Measurements from ENCODE around the gene ASB6. TPM values are rescaled to one million over a fixed set of nuclear protein-coding genes. Genes with fewer than 3 reads are reported as not detected.

The ASB6 gene
- total and polyA plus RNA-seq, 4 donors, result 3.4 to 8.4 (median 6.2) TPM

DNA sequence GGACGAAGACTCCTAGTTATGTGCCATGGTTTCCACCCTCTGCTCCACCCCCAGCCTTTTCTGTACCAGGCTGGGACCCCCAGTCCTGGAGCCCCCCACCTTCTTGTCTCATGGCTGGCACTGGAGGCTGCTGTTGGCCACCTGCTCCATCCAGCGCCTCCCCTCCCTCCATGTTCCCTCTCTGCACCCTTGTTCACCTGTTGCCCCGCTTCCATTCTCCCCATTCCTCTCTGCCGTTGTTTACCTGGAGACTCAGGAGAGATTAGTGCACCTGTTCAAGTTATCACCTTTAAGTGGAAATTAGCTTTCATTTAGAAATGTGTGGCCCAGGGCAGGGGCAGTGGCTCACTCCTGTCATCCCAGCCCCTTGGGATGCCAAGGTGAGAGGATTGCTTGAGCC is 8.7 kb downstream of the ASB6 start:
- Histone ChIP-seq H3K9ac (ENCODE audit: low read depth in 1 of 2, low read length in 2 of 2) (no peak overlapping the region), H3K4me1 (ENCODE audit: control insufficient read depth in 4 of 4, insufficient read depth in 4 of 4, low read length in 3 of 4) (peaks cover 0 to 25% (median 15%) of the 10 kb centered on the region in 4 donors), H3K36me3 (ENCODE audit: control insufficient read depth in 4 of 4, insufficient read depth in 3 of 4, low read depth in 1 of 4, low read length in 3 of 4) (peaks cover 4 to 54% (median 33%) of the 10 kb centered on the region in 4 donors), H3K4me3 (ENCODE audit: low read depth in 1 of 3, low read length in 3 of 3) (no peak overlapping the region), H3K27ac (ENCODE audit: low read depth in 1 of 2, low read length in 2 of 2) (no peak overlapping the region), H3K27me3 (ENCODE audit: control insufficient read depth in 4 of 4, insufficient read depth in 4 of 4, low read length in 3 of 4) (no peaks in the 10 kb centered on the region), H3K9me3 (ENCODE audit: control insufficient read depth in 4 of 4, low read length in 3 of 4) (no peaks in the 10 kb centered on the region)
- no peak for DNase-seq (ENCODE audit: low spot score)
- WGBS, result 93% methylated on average over 4 of the region's 4 CpGs
- TF ChIP-seq RXRA (IDR thresholded peaks at IDR 0.05) (no peak), TAF1 (conservative IDR thresholded peaks at IDR 0.05) (no peak), NR2F2 (IDR thresholded peaks at IDR 0.05) (no peak)
- TF ChIP-seq, protein P1, sequence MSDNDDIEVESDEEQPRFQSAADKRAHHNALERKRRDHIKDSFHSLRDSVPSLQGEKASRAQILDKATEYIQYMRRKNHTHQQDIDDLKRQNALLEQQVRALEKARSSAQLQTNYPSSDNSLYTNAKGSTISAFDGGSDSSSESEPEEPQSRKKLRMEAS (IDR thresholded peaks at IDR 0.05), result no peak

DNA sequence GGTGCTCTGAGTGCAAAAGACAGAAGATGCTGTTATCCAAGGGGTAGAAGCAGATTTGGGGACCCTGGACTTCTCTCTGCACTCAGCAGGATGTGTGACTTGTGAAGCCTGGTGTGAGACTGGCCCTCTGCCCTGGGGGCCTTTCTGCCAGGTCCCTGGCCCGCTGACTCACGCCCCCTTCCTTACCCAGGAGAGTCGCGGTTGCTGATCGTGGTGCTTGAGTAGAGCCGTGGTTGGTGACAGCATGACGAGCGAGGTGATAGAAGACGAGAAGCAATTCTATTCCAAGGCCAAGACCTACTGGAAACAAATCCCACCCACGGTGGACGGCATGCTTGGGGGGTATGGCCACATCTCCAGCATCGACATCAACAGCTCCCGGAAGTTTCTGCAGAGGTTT is 9.5 kb downstream of the ASB6 start:
- 91% methylated on average over 13 of the region's 13 CpGs for WGBS
- no peaks in the 10 kb centered on the region for H3K27me3 ChIP-seq (ENCODE audit: control insufficient read depth in 4 of 4, insufficient read depth in 4 of 4, low read length in 3 of 4)
- no peak for DNase-seq (ENCODE audit: low spot score)
- H3K36me3 ChIP-seq (ENCODE audit: control insufficient read depth in 4 of 4, insufficient read depth in 3 of 4, low read depth in 1 of 4, low read length in 3 of 4), result peaks cover 4 to 46% (median 30%) of the 10 kb centered on the region in 4 donors
- H3K9ac ChIP-seq (ENCODE audit: low read depth in 1 of 2, low read length in 2 of 2), result no peak overlapping the region
- no peak overlapping the region for H3K27ac ChIP-seq (ENCODE audit: low read depth in 1 of 2, low read length in 2 of 2)
- TF ChIP-seq RAD21 (IDR thresholded peaks at IDR 0.05) (no peak), HNF4A (conservative IDR thresholded peaks at IDR 0.05) (no peak)
- H3K9me3 ChIP-seq (ENCODE audit: control insufficient read depth in 4 of 4, low read length in 3 of 4), result no peaks in the 10 kb centered on the region
- H3K4me3 ChIP-seq (ENCODE audit: low read depth in 1 of 3, low read length in 3 of 3), result no peak overlapping the region
- peaks cover 2 to 32% (median 23%) of the 10 kb centered on the region in 4 donors for H3K4me1 ChIP-seq (ENCODE audit: control insufficient read depth in 4 of 4, insufficient read depth in 4 of 4, low read length in 3 of 4)

DNA sequence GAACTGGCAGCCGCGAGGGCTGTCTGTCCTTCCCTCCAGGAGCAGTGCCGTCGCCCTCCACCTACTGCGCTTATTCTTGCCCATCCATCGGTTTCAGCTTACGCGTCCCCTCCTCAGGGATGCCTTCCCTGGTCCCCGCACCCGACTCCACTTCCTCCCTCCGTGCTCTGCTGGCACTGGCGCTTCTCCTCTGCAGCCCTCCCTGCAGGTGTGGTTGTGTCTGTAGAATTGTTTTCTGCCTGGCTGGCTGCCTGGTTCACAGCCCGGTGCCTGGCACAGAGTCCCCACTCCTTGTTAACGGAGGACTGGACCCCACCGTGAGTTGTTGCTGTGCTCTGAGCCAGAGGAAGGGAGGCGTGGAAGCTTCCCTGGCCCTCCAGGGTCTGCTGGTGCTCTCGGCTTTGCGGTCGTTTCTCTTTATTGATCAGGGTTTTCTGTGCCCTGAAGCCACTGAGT is 10.2 kb downstream of the ASB6 start:
- no peak overlapping the region for H3K4me3 ChIP-seq (ENCODE audit: low read depth in 1 of 3, low read length in 3 of 3)
- WGBS, result 85% methylated on average over 19 of the region's 19 CpGs
- H3K9me3 ChIP-seq (ENCODE audit: control insufficient read depth in 4 of 4, low read length in 3 of 4), result no peaks in the 10 kb centered on the region
- TF ChIP-seq, protein P2, sequence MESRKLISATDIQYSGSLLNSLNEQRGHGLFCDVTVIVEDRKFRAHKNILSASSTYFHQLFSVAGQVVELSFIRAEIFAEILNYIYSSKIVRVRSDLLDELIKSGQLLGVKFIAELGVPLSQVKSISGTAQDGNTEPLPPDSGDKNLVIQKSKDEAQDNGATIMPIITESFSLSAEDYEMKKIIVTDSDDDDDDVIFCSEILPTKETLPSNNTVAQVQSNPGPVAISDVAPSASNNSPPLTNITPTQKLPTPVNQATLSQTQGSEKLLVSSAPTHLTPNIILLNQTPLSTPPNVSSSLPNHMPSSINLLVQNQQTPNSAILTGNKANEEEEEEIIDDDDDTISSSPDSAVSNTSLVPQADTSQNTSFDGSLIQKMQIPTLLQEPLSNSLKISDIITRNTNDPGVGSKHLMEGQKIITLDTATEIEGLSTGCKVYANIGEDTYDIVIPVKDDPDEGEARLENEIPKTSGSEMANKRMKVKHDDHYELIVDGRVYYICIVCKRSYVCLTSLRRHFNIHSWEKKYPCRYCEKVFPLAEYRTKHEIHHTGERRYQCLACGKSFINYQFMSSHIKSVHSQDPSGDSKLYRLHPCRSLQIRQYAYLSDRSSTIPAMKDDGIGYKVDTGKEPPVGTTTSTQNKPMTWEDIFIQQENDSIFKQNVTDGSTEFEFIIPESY (IDR thresholded peaks at IDR 0.05), result no peak
- TF ChIP-seq, protein P3, sequence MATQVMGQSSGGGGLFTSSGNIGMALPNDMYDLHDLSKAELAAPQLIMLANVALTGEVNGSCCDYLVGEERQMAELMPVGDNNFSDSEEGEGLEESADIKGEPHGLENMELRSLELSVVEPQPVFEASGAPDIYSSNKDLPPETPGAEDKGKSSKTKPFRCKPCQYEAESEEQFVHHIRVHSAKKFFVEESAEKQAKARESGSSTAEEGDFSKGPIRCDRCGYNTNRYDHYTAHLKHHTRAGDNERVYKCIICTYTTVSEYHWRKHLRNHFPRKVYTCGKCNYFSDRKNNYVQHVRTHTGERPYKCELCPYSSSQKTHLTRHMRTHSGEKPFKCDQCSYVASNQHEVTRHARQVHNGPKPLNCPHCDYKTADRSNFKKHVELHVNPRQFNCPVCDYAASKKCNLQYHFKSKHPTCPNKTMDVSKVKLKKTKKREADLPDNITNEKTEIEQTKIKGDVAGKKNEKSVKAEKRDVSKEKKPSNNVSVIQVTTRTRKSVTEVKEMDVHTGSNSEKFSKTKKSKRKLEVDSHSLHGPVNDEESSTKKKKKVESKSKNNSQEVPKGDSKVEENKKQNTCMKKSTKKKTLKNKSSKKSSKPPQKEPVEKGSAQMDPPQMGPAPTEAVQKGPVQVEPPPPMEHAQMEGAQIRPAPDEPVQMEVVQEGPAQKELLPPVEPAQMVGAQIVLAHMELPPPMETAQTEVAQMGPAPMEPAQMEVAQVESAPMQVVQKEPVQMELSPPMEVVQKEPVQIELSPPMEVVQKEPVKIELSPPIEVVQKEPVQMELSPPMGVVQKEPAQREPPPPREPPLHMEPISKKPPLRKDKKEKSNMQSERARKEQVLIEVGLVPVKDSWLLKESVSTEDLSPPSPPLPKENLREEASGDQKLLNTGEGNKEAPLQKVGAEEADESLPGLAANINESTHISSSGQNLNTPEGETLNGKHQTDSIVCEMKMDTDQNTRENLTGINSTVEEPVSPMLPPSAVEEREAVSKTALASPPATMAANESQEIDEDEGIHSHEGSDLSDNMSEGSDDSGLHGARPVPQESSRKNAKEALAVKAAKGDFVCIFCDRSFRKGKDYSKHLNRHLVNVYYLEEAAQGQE (IDR thresholded peaks at IDR 0.05), result no peak
- TF ChIP-seq RAD21 (IDR thresholded peaks at IDR 0.05), result no peak
- no peak for TF ChIP-seq RXRA (IDR thresholded peaks at IDR 0.05)
- TF ChIP-seq NR2F2 (IDR thresholded peaks at IDR 0.05), result no peak
- TF ChIP-seq, protein P4, sequence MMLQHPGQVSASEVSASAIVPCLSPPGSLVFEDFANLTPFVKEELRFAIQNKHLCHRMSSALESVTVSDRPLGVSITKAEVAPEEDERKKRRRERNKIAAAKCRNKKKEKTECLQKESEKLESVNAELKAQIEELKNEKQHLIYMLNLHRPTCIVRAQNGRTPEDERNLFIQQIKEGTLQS (IDR thresholded peaks at IDR 0.05), result no peak
- TF ChIP-seq, protein P5, sequence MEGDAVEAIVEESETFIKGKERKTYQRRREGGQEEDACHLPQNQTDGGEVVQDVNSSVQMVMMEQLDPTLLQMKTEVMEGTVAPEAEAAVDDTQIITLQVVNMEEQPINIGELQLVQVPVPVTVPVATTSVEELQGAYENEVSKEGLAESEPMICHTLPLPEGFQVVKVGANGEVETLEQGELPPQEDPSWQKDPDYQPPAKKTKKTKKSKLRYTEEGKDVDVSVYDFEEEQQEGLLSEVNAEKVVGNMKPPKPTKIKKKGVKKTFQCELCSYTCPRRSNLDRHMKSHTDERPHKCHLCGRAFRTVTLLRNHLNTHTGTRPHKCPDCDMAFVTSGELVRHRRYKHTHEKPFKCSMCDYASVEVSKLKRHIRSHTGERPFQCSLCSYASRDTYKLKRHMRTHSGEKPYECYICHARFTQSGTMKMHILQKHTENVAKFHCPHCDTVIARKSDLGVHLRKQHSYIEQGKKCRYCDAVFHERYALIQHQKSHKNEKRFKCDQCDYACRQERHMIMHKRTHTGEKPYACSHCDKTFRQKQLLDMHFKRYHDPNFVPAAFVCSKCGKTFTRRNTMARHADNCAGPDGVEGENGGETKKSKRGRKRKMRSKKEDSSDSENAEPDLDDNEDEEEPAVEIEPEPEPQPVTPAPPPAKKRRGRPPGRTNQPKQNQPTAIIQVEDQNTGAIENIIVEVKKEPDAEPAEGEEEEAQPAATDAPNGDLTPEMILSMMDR (IDR thresholded peaks at IDR 0.05; ENCODE audit: low read depth, low read length, missing input control), result no peak
- no peak for TF ChIP-seq SP1 (IDR thresholded peaks at IDR 0.05)
- H3K36me3 ChIP-seq (ENCODE audit: control insufficient read depth in 4 of 4, insufficient read depth in 3 of 4, low read depth in 1 of 4, low read length in 3 of 4), result peaks cover 4 to 39% (median 27%) of the 10 kb centered on the region in 4 donors
- no peak for DNase-seq (ENCODE audit: low spot score)
- H3K4me1 ChIP-seq (ENCODE audit: control insufficient read depth in 4 of 4, insufficient read depth in 4 of 4, low read length in 3 of 4), result peaks cover 6 to 38% (median 29%) of the 10 kb centered on the region in 4 donors
- H3K27me3 ChIP-seq (ENCODE audit: control insufficient read depth in 4 of 4, insufficient read depth in 4 of 4, low read length in 3 of 4), result no peaks in the 10 kb centered on the region
- H3K27ac ChIP-seq (ENCODE audit: low read depth in 1 of 2, low read length in 2 of 2), result no peak overlapping the region
- H3K9ac ChIP-seq (ENCODE audit: low read depth in 1 of 2, low read length in 2 of 2), result no peak overlapping the region

Data from liver (tissue), 9 donors.